ENCODE measurements around the gene LSM14B.

LSM14B gene

GRCh38 chr20:62133051-62133845, 11.0 kb downstream of the LSM14B start:
- Histone ChIP-seq H3K4me2 (ENCODE audit: low read length) (no peak overlapping the region), H3K9ac (no peak overlapping the region), H3K36me3 (ENCODE audit: control insufficient read depth, insufficient read depth, low read length) (no peaks in the 10 kb centered on the region), H3K79me2 (peaks cover 9% of the 10 kb centered on the region), H3K4me1 (no peaks in the 10 kb centered on the region), H3K27ac (no peak overlapping the region), H3K4me3 (ENCODE audit: low read depth, low read length) (no peak overlapping the region), H3K27me3 (ENCODE audit: control insufficient read depth, insufficient read depth, low read length) (no peaks in the 10 kb centered on the region), H3K9me3 (ENCODE audit: control insufficient read depth, low read length) (no peaks in the 10 kb centered on the region), H2AFZ (no peak overlapping the region)
- TF ChIP-seq CTCF (IDR thresholded peaks at IDR 0.05), result no peak

GRCh38 chr20:62133864-62134263, 11.6 kb downstream of the LSM14B start:
- H3K27me3 ChIP-seq (ENCODE audit: control insufficient read depth, insufficient read depth, low read length), result no peaks in the 10 kb centered on the region
- no peak overlapping the region for H2AFZ ChIP-seq
- no peaks in the 10 kb centered on the region for H3K4me1 ChIP-seq
- H3K36me3 ChIP-seq (ENCODE audit: control insufficient read depth, insufficient read depth, low read length), result no peaks in the 10 kb centered on the region
- peaks cover 9% of the 10 kb centered on the region for H3K79me2 ChIP-seq
- H3K9ac ChIP-seq, result no peak overlapping the region
- no peak overlapping the region for H3K27ac ChIP-seq
- no peak for TF ChIP-seq CTCF (IDR thresholded peaks at IDR 0.05)
- H3K4me2 ChIP-seq (ENCODE audit: low read length), result no peak overlapping the region
- H3K9me3 ChIP-seq (ENCODE audit: control insufficient read depth, low read length), result no peaks in the 10 kb centered on the region
- H3K4me3 ChIP-seq (ENCODE audit: low read depth, low read length), result no peak overlapping the region

- TF ChIP-seq CTCF (IDR thresholded peaks at IDR 0.05), result no peak
- Histone ChIP-seq H3K27ac (no peak overlapping the region), H3K4me1 (no peaks in the 10 kb centered on the region)
These were observed 12.5 kb downstream of the LSM14B start for GRCh38 chr20:62134735-62135231.

GRCh38 chr20:62135573-62136266, 13.4 kb downstream of the LSM14B start:
- no peak overlapping the region for H3K4me3 ChIP-seq (ENCODE audit: low read depth, low read length)
- H3K4me1 ChIP-seq, result no peaks in the 10 kb centered on the region
- H3K4me2 ChIP-seq (ENCODE audit: low read length), result no peak overlapping the region
- H3K9me3 ChIP-seq (ENCODE audit: control insufficient read depth, low read length), result no peaks in the 10 kb centered on the region
- H3K27me3 ChIP-seq (ENCODE audit: control insufficient read depth, insufficient read depth, low read length), result no peaks in the 10 kb centered on the region
- H2AFZ ChIP-seq, result no peak overlapping the region
- TF ChIP-seq CTCF (IDR thresholded peaks at IDR 0.05), result no peak
- H3K36me3 ChIP-seq (ENCODE audit: control insufficient read depth, insufficient read depth, low read length), result no peaks in the 10 kb centered on the region
- H3K79me2 ChIP-seq, result peaks cover 7% of the 10 kb centered on the region
- H3K9ac ChIP-seq, result no peak overlapping the region
- no peak overlapping the region for H3K27ac ChIP-seq

More at GRCh38 chr20:62134735-62135231, 12.5 kb downstream of the LSM14B start:
- no peak overlapping the region for H3K4me3 ChIP-seq (ENCODE audit: low read depth, low read length)
- H3K79me2 ChIP-seq, result peaks cover 6% of the 10 kb centered on the region
- H3K36me3 ChIP-seq (ENCODE audit: control insufficient read depth, insufficient read depth, low read length), result no peaks in the 10 kb centered on the region
- H2AFZ ChIP-seq, result no peak overlapping the region
- no peak overlapping the region for H3K4me2 ChIP-seq (ENCODE audit: low read length)
- no peaks in the 10 kb centered on the region for H3K27me3 ChIP-seq (ENCODE audit: control insufficient read depth, insufficient read depth, low read length)
- no peaks in the 10 kb centered on the region for H3K9me3 ChIP-seq (ENCODE audit: control insufficient read depth, low read length)
- no peak overlapping the region for H3K9ac ChIP-seq
